Measurements from ENCODE around the gene SLC16A11.
"Not testable (repeated sequence)": the region's sequence is repeated elsewhere in the genome, so short reads cannot be mapped to it uniquely, and the experiment has no call there.

Gene SLC16A11

GRCh38 chr17:7058831-7059447, 15.0 kb upstream of the SLC16A11 start:
- no peak for DNase-seq (ENCODE audit: low read depth in 3 of 3)

DNA sequence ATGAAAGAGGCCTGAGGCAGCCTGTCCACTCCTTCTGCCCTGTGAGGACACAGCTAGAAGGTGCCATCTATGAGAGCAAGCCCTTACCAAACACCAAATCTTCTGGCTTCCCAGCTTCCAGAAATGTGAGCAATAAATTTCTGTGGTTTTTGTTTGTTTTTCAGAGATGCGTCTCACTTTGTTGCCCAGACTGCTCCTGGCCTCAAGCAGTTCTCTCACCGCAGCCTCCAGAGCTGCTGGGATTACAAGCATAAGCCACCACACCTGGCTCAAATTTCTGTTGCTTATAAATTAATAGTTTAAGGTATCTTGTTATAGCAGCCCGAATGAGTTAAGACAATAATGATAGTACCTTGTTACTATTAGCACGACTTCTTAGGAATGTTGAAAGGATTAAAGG, 12.5 kb upstream of the SLC16A11 start:
- DNase-seq (ENCODE audit: low read depth in 3 of 3): no peak

DNA sequence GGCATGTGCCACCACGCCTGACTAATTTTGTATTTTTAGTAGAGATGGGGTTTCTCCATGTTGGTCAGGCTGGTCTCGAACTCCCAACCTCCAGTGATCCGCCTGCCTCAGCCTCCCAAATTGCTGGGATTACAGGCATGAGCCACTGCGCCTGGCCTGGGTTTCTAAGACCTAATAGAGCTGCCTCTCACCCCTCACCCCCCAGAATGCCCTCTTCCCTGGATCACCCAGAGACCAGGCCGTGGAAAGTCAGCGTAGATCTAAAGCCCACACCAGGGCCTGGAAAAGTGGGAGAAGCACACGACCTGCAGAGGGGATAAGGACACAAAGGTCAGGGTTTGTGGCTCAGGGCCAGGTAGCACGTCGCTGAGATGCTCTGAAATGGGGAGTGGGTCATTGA, 6.7 kb upstream of the SLC16A11 start:
- DNase-seq (ENCODE audit: low read depth in 3 of 3): not testable (repeated sequence)

DNA sequence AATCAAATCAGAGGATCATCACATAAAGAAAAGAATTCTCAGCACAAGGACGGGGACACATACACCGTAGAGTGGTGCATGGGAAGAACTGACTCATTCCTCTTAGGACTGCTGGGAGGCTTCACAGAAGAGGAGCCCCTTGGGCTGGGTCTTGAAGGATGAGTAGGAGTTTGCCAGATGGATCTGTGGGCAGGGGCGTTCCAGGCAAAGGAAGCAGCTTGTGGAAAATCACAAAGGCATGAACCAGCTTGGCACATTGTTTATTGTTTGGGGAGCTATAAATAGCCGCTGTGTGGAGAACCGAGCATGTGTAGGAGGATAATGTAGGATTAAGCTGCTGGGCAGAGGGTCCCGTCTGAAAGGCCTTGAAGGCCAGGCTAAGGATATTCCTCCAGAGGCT, 5.1 kb upstream of the SLC16A11 start:
- no peak for DNase-seq (ENCODE audit: low read depth in 3 of 3)

- no peak for DNase-seq (ENCODE audit: low read depth in 3 of 3)
These were observed 3.7 kb upstream of the SLC16A11 start for GRCh38 chr17:7047566-7047965.

- DNase-seq (ENCODE audit: low read depth in 3 of 3): peak in 1 of 3 experiments; percentile 60
These were observed 3.0 kb upstream of the SLC16A11 start for GRCh38 chr17:7046725-7047397.

DNA sequence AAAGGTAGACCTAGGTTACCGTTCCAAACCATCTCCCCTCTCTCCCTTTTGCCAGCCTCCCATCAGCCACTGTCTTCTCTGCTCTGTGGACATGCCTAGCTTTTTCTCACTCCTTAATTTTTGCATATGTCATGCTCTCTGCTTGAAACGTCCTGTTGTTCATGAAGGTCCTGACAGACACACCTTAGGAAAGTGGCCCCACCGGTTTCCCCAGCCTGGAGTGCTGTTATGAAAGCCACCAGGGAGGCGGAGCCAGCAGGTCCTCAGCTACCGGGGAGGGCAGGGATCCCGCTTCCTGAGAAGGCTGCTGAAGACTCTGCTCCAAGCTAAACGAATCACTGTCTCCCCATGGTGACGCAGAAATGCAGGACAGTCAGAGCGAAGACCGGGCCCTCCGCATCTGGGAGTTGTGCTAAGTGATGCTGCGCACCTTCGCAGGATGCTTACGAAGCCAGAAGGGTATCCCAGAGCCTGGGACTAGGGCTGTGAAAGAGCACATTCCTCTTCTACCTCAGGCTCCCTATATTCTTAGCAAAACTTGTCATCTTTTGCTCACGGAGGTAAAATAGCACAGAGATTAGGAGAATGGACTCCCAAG, 2.3 kb upstream of the SLC16A11 start:
- peak in 1 of 3 experiments; percentile 35 for DNase-seq (ENCODE audit: low read depth in 3 of 3)

DNA sequence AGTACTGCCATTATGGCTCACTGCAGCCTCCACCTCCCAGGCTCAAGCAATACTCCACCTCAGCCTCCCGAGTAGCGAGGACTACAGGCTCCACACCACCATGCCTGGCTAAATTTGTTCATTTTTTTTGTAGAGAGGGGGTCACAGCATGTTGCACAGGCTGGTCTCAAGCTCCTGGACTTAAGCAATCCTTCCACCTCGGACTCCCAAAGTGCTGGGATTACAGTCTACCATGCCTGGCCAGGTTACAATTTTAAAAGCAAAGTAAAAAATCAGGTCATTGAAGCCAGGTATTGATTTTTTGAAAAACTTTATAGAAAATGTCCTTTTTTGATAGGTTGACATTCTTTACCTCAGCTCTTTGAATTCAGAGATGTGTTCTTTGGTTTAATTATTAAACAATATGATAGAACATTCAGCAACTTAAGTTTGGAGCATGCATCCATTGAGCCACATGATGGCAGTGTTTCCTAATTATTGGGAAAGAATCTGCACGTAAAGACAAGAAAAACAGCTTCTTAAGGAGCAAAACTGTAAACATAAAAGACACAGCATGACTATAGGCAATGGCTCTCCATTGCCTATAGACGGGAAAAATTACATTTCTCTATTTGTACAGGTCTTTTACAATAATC, 1.7 kb upstream of the SLC16A11 start:
- DNase-seq (ENCODE audit: low read depth in 3 of 3): no peak

- DNase-seq (ENCODE audit: low read depth in 3 of 3): no peak
These were observed 753 bp downstream of the SLC16A11 start for GRCh38 chr17:7043182-7043496.

GRCh38 chr17:7042501-7043181, 1.3 kb downstream of the SLC16A11 start:
- peak in 1 of 3 experiments; percentile 40 for DNase-seq (ENCODE audit: low read depth in 3 of 3)

GRCh38 chr17:7041607-7042500, 2.0 kb downstream of the SLC16A11 start:
- peak in 1 of 3 experiments; percentile 21 for DNase-seq (ENCODE audit: low read depth in 3 of 3)

- no peak for DNase-seq (ENCODE audit: low read depth in 3 of 3)
These were observed 4.1 kb downstream of the SLC16A11 start for GRCh38 chr17:7039832-7040231.

- no peak for DNase-seq (ENCODE audit: low read depth in 3 of 3)
These were observed 5.6 kb downstream of the SLC16A11 start for GRCh38 chr17:7038025-7038862.

DNA sequence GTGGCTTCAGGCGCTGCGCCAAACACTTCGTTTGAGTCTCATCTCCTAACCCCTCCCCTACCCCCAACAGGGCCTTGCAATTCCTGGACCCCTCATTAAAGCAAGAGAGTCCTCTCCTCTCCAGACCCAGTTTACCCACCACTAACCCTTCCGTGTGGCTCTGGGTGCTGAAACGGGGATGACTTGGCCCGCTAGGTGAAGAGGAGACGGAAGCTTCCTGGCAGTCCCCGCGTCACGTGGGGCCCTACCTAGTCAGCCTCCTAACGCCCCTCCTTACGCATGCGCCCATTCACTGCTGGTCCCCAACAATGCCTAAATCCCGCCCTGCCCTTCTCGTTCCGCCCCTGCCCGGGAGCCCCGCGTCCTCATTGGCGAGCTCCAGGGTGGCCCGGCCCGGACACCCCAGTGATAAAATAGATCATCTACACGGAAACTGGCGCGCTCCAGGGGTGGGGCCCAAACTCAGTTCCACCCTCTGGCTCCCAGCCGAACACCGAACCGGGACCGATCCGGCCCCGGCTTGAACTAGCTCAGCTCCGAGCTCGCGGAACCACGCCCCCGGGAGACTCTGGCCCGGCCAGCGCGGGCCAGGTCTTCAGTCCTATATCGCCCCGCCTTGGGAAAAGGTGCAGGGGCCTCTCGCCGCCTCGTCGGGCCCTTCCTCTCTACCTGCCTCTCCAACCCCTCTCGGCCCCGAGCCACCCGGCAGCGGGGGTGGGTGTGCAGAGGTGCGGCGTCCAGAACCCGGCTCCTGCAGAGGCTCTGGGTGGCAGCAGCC, 8.1 kb downstream of the SLC16A11 start, which contains the start of gene SLC16A13:
SLC16A13 (plus strand) TSS at position 425 of the 778 bp plus-strand sequence. CDS start 368 bp downstream, outside the sequence.
- DNase-seq (ENCODE audit: low read depth in 3 of 3): peak; percentile 98 to 99 (median 98)

- peak in 1 of 3 experiments; percentile 42 for DNase-seq (ENCODE audit: low read depth in 3 of 3)
These were observed 8.8 kb downstream of the SLC16A11 start for GRCh38 chr17:7034955-7035590.

DNA sequence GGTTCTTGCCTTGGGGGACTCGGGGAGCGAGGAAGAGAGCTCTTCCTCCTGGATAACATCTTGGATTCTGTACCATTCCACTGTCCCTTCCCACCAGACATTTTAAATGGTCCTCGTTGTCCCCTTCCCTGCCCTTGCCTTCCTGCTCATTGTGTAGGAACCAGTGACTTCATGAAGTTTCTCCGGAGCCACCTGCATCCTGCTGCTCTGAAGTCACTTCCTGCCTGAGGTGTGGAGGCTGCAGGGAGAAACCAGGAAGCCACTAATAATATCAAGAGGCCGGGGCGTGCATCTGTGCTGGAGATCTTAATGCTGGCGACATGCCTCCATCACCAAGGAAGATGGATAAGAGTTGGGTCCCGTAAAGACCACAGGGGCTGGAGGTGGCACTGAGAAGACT, 14.2 kb downstream of the SLC16A11 start:
- DNase-seq (ENCODE audit: low read depth in 3 of 3): peak in 1 of 3 experiments; percentile 58

- DNase-seq (ENCODE audit: low read depth in 3 of 3): no peak
These were observed 14.8 kb downstream of the SLC16A11 start for GRCh38 chr17:7029096-7029495.

GRCh38 chr17:7027335-7027734, 16.6 kb downstream of the SLC16A11 start:
- no peak for DNase-seq (ENCODE audit: low read depth in 3 of 3)
